Body of pancreas (tissue), 4 donors: ENCODE measurements around the gene SPOP.
"Not testable (repeated sequence)": the region's sequence is repeated elsewhere in the genome, so short reads cannot be mapped to it uniquely, and the experiment has no call there.

Experiments
- POLR2A ChIP-seq, 3 donors: fragments of 450-650 bp; IDR thresholded peaks; one replicate each; pipeline ENCODE4 v1.6.1; 2016; ENCODE audit warnings: antibody characterized with exemption in 3 of 3, mild to moderate bottlenecking in 2 of 3
- TF ChIP-seq, protein P1 (sequence below), 7 experiments: fragments of 450-650 bp in 4 of 7; fragments of 200-600 bp in 3 of 7; sonication (generic) in 3 of 7; IDR thresholded peaks; one replicate each; pipeline ENCODE4 v1.5.1; 2016 to 2019; ENCODE audit warnings: antibody characterized with exemption in 7 of 7

DNA sequence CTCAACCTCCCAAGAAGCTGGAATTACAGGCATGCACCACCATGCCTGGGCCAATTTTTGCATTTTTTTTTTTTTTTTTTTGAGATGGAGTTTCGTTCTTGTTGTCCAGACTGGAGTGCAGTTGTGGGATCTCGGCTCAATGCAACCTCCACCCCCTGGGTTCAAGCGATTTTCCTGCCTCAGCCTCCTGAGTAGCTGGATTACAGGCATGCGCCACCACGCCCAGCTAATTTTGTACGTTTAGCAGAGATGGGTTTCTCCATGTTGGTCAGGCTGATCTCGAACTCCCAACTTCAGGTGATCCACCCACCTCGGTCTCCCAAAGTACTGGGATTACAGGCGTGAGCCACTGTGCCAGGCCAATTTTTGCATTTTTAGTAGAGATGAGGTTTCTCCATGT, 127.1 kb downstream of the SPOP start:
- TF ChIP-seq POLR2A (IDR thresholded peaks at IDR 0.05), result not testable (repeated sequence)
- TF ChIP-seq, protein P1, sequence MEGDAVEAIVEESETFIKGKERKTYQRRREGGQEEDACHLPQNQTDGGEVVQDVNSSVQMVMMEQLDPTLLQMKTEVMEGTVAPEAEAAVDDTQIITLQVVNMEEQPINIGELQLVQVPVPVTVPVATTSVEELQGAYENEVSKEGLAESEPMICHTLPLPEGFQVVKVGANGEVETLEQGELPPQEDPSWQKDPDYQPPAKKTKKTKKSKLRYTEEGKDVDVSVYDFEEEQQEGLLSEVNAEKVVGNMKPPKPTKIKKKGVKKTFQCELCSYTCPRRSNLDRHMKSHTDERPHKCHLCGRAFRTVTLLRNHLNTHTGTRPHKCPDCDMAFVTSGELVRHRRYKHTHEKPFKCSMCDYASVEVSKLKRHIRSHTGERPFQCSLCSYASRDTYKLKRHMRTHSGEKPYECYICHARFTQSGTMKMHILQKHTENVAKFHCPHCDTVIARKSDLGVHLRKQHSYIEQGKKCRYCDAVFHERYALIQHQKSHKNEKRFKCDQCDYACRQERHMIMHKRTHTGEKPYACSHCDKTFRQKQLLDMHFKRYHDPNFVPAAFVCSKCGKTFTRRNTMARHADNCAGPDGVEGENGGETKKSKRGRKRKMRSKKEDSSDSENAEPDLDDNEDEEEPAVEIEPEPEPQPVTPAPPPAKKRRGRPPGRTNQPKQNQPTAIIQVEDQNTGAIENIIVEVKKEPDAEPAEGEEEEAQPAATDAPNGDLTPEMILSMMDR (IDR thresholded peaks at IDR 0.05), result not testable (repeated sequence)
